Suprapubic skin (tissue), 4 donors: Measurements from ENCODE around the gene MARK4.

Experiments
- CTCF ChIP-seq, 2 donors: fragments of 200-600 bp in 1 of 2; fragments of 450-650 bp in 1 of 2; sonication (generic) in 1 of 2; IDR thresholded peaks; one replicate each; pipeline ENCODE4 v1.5.1; 2016 to 2019; ENCODE audit warnings: antibody characterized with exemption in 2 of 2, mild to moderate bottlenecking in 1 of 2, moderate library complexity in 1 of 2
- EP300 ChIP-seq: sonication (generic); formaldehyde crosslinking; IDR thresholded peaks from one replicate; pipeline ENCODE4 v1.6.1; 2017; ENCODE audit warnings: antibody characterized with exemption
- POLR2A ChIP-seq, 2 donors: fragments of 450-650 bp; IDR thresholded peaks; one replicate each; pipeline ENCODE4 v1.6.1; 2017; ENCODE audit warnings: antibody characterized with exemption in 2 of 2, mild to moderate bottlenecking in 2 of 2, moderate library complexity in 2 of 2
- POLR2AphosphoS5 ChIP-seq, 3 donors: sonication (generic); formaldehyde crosslinking; IDR thresholded peaks; one replicate each; pipeline ENCODE4 v1.6.1; 2017; ENCODE audit warnings: antibody characterized with exemption in 3 of 3

- TF ChIP-seq CTCF (IDR thresholded peaks at IDR 0.05) (no peak), POLR2A (IDR thresholded peaks at IDR 0.05) (no peak), POLR2AphosphoS5 (IDR thresholded peaks at IDR 0.05) (no peak), EP300 (no peak)
Observed at GRCh38 chr19:45265375-45265774, 14.3 kb downstream of the MARK4 start.
